Lower leg skin (tissue), 3 donors: ENCODE results near the gene SLC16A9.

ENCODE experiments used
- CTCF ChIP-seq, 3 donors: fragments of 450-650 bp; IDR thresholded peaks; one replicate each; pipeline ENCODE4 v1.5.1; 2016; ENCODE audit warnings: antibody characterized with exemption in 3 of 3, mild to moderate bottlenecking in 3 of 3, moderate library complexity in 2 of 3
- POLR2A ChIP-seq, 2 donors: fragments of 450-650 bp; IDR thresholded peaks; one replicate each; pipeline ENCODE4 v1.6.1; 2016 to 2017; ENCODE audit warnings: antibody characterized with exemption in 2 of 2, mild to moderate bottlenecking in 1 of 2, moderate library complexity in 1 of 2

GRCh38 chr10:59633063-59633462 lies 76.6 kb downstream of the SLC16A9 start:
- TF ChIP-seq CTCF (IDR thresholded peaks at IDR 0.05) (no peak), POLR2A (IDR thresholded peaks at IDR 0.05) (no peak)
